ENCODE measurements around the gene ZNF80.
"Not testable (repeated sequence)": the region's sequence is repeated elsewhere in the genome, so short reads cannot be mapped to it uniquely, and the experiment has no call there.

ZNF80 gene

GRCh38 chr3:114252954-114253353 lies 15.6 kb upstream of the ZNF80 start:
- no peaks in the 10 kb centered on the region for H3K27me3 ChIP-seq (ENCODE audit: control insufficient read depth in 1 of 2, insufficient read depth in 2 of 2, low read length in 2 of 2)
- no peak overlapping the region for H3K4me3 ChIP-seq (ENCODE audit: low read length in 2 of 2)
- H3K36me3 ChIP-seq (ENCODE audit: control insufficient read depth in 2 of 2, insufficient read depth in 2 of 2, low read length in 2 of 2): no peaks in the 10 kb centered on the region
- H3K27ac ChIP-seq (ENCODE audit: low read length): no peak overlapping the region
- no peaks in the 10 kb centered on the region for H3K4me1 ChIP-seq (ENCODE audit: control insufficient read depth, insufficient read depth, low read length)
- H3K9ac ChIP-seq (ENCODE audit: low read length in 2 of 2): no peak overlapping the region
- no peaks in the 10 kb centered on the region for H3K9me3 ChIP-seq (ENCODE audit: control insufficient read depth in 2 of 2, low read length in 2 of 2)

DNA sequence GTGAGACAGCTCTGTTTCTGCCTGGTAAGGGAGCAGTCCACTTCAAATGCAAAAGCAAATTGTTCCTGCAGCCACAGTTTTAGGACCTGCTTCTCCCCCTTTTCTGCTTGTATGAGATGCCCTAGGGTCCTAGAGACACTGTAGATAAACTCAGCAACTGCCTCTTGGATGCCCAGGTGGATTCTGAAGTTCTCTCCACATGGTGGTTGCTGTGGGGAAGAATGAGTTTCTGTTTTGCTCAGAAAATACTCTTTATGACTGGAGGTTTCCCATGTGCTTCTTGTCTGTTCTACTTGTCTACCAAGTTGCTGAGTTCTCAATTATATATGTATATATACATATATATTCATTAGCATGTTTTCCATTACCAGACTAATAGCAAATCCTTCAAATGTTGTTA lies 5.6 kb upstream of the ZNF80 start:
- Histone ChIP-seq H3K4me3 (ENCODE audit: low read length in 2 of 2) (no peak overlapping the region), H3K36me3 (ENCODE audit: control insufficient read depth in 2 of 2, insufficient read depth in 2 of 2, low read length in 2 of 2) (no peaks in the 10 kb centered on the region), H3K27me3 (ENCODE audit: control insufficient read depth in 1 of 2, insufficient read depth in 2 of 2, low read length in 2 of 2) (no peaks in the 10 kb centered on the region), H3K9me3 (ENCODE audit: control insufficient read depth in 2 of 2, low read length in 2 of 2) (peaks cover 4 to 8% of the 10 kb centered on the region in 2 donors), H3K4me1 (ENCODE audit: control insufficient read depth, insufficient read depth, low read length) (no peaks in the 10 kb centered on the region), H3K27ac (ENCODE audit: low read length) (no peak overlapping the region), H3K9ac (ENCODE audit: low read length in 2 of 2) (no peak overlapping the region)

DNA sequence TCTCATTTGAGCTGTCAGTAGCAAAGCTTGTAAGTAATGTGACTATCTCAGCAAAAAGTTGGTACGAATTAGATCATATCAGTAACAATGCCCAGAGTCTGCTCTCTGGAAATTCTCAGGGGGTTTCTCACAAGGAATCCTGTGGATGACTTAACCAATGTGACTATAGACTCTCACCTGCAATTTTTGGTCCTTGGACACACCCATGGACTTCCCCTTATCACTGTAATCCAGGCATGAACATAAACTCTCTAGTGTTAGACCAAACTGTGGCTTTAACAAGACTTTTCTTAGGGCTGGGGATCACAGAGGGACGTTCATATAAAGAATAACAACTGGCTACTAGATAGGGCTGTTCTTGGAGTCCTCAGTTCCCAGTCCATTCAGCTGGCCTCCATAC lies 3.9 kb upstream of the ZNF80 start:
- Histone ChIP-seq H3K4me1 (ENCODE audit: control insufficient read depth, insufficient read depth, low read length) (no peaks in the 10 kb centered on the region), H3K27me3 (ENCODE audit: control insufficient read depth in 1 of 2, insufficient read depth in 2 of 2, low read length in 2 of 2) (no peaks in the 10 kb centered on the region), H3K27ac (ENCODE audit: low read length) (no peak overlapping the region), H3K9ac (ENCODE audit: low read length in 2 of 2) (no peak overlapping the region), H3K9me3 (ENCODE audit: control insufficient read depth in 2 of 2, low read length in 2 of 2) (peaks cover 4 to 8% of the 10 kb centered on the region in 2 donors), H3K36me3 (ENCODE audit: control insufficient read depth in 2 of 2, insufficient read depth in 2 of 2, low read length in 2 of 2) (no peaks in the 10 kb centered on the region), H3K4me3 (ENCODE audit: low read length in 2 of 2) (no peak overlapping the region)

DNA sequence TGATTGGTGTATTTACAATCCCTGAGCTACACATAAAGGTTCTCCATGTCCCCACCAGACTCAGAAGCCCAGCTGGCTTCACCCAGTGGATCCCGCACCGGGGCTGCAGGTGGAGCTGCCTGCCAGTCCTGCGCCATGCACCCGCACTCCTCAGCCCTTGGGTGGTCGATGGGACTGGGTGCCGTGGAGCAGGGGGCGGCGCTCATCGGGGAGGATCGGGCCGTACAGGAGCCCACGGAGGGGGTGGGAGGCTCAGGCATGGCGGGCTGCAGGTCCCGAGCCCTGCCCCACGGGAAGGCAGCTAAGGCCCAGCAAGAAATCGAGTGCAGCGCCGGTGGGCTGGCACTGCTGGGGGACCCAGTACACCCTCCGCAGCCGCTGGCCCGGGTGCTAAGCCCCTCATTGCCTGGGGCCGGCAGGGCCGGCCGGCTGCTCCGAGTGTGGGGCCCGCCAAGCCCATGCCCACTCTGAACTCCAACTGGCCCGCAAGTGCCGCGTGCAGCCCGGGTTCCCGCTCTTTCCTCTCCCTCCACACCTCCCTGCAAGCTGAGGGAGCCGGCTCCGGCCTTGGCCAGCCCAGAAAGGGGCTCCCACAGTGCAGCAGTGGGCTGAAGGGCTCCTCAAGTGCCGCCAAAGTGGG lies 888 bp upstream of the ZNF80 start:
- H3K27ac ChIP-seq (ENCODE audit: low read length); H3K9me3 ChIP-seq (ENCODE audit: control insufficient read depth in 2 of 2, low read length in 2 of 2); H3K9ac ChIP-seq (ENCODE audit: low read length in 2 of 2); H3K4me3 ChIP-seq (ENCODE audit: low read length in 2 of 2); H3K4me1 ChIP-seq (ENCODE audit: control insufficient read depth, insufficient read depth, low read length); H3K36me3 ChIP-seq (ENCODE audit: control insufficient read depth in 2 of 2, insufficient read depth in 2 of 2, low read length in 2 of 2); H3K27me3 ChIP-seq (ENCODE audit: control insufficient read depth in 1 of 2, insufficient read depth in 2 of 2, low read length in 2 of 2): not testable (repeated sequence)

DNA sequence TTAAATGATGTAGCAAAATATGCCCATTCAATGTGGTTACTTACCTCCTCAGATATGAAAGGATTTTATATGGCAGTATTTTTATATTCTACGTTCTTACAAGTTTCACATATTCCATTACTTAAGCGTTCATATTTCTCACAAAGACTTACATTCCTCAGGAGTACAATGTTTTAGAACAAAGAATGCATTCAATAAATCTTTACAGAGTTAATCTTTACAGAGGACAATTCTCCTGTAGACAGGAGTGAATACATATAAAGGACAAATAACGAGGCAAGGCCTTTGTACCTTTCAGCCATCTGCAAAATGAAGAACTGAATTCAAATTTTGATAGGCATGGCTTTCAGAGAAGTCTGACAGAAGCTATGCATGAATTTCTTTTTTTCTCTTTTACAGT lies 1.9 kb downstream of the ZNF80 start:
- no peaks in the 10 kb centered on the region for H3K27me3 ChIP-seq (ENCODE audit: control insufficient read depth in 1 of 2, insufficient read depth in 2 of 2, low read length in 2 of 2)
- no peaks in the 10 kb centered on the region for H3K9me3 ChIP-seq (ENCODE audit: control insufficient read depth in 2 of 2, low read length in 2 of 2)
- no peaks in the 10 kb centered on the region for H3K4me1 ChIP-seq (ENCODE audit: control insufficient read depth, insufficient read depth, low read length)
- no peak overlapping the region for H3K4me3 ChIP-seq (ENCODE audit: low read length in 2 of 2)
- no peaks in the 10 kb centered on the region for H3K36me3 ChIP-seq (ENCODE audit: control insufficient read depth in 2 of 2, insufficient read depth in 2 of 2, low read length in 2 of 2)
- no peak overlapping the region for H3K27ac ChIP-seq (ENCODE audit: low read length)
- H3K9ac ChIP-seq (ENCODE audit: low read length in 2 of 2): no peak overlapping the region

DNA sequence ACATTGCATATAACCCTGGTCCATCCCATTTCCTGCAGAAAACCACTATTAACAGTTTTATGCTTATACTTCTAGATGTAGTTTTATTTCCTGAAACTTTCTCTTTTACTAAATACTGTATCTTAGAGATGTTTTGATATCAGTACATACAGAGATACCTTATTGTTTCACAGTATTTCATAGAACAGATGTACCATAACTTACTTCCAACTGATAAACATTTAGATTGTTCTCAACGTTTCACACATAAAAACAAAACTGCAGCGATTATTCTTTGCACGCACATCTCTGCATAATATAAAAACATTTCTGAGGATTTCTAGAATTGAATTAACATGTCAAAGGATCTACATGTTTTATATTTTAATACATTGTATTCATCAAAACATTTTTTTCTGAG lies 2.6 kb downstream of the ZNF80 start:
- Histone ChIP-seq H3K4me1 (ENCODE audit: control insufficient read depth, insufficient read depth, low read length) (no peaks in the 10 kb centered on the region), H3K27me3 (ENCODE audit: control insufficient read depth in 1 of 2, insufficient read depth in 2 of 2, low read length in 2 of 2) (no peaks in the 10 kb centered on the region), H3K27ac (ENCODE audit: low read length) (no peak overlapping the region), H3K9ac (ENCODE audit: low read length in 2 of 2) (no peak overlapping the region), H3K36me3 (ENCODE audit: control insufficient read depth in 2 of 2, insufficient read depth in 2 of 2, low read length in 2 of 2) (no peaks in the 10 kb centered on the region), H3K4me3 (ENCODE audit: low read length in 2 of 2) (no peak overlapping the region), H3K9me3 (ENCODE audit: control insufficient read depth in 2 of 2, low read length in 2 of 2) (no peaks in the 10 kb centered on the region)

- no peaks in the 10 kb centered on the region for H3K9me3 ChIP-seq (ENCODE audit: control insufficient read depth in 2 of 2, low read length in 2 of 2)
- no peak overlapping the region for H3K4me3 ChIP-seq (ENCODE audit: low read length in 2 of 2)
- H3K36me3 ChIP-seq (ENCODE audit: control insufficient read depth in 2 of 2, insufficient read depth in 2 of 2, low read length in 2 of 2): no peaks in the 10 kb centered on the region
- no peak overlapping the region for H3K27ac ChIP-seq (ENCODE audit: low read length)
- no peak overlapping the region for H3K9ac ChIP-seq (ENCODE audit: low read length in 2 of 2)
- no peaks in the 10 kb centered on the region for H3K27me3 ChIP-seq (ENCODE audit: control insufficient read depth in 1 of 2, insufficient read depth in 2 of 2, low read length in 2 of 2)
- H3K4me1 ChIP-seq (ENCODE audit: control insufficient read depth, insufficient read depth, low read length): no peaks in the 10 kb centered on the region
Observed at GRCh38 chr3:114231616-114232015, 5.8 kb downstream of the ZNF80 start.

DNA sequence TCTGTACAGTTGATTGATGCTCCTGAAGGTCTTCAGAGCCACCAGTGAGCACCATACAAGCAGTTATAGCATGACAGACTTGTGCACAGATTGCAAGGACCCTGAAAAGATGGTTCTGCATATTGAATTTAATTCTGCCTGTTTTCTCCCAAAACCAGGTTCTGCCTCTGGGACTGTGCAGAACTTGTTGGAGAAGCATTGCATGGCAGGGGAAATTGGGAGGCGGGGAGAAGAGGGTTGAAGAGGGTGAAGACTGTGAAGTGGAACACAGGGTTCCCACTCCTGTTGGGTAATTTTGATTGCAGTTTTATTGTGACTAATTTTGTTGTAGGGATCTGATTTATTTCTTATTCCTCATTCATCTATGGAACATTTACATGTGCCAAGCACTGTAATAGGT lies 10.3 kb downstream of the ZNF80 start:
- Histone ChIP-seq H3K36me3 (ENCODE audit: control insufficient read depth in 2 of 2, insufficient read depth in 2 of 2, low read length in 2 of 2) (no peaks in the 10 kb centered on the region), H3K9me3 (ENCODE audit: control insufficient read depth in 2 of 2, low read length in 2 of 2) (peaks cover 4 to 11% of the 10 kb centered on the region in 2 donors), H3K4me1 (ENCODE audit: control insufficient read depth, insufficient read depth, low read length) (no peaks in the 10 kb centered on the region), H3K27me3 (ENCODE audit: control insufficient read depth in 1 of 2, insufficient read depth in 2 of 2, low read length in 2 of 2) (no peaks in the 10 kb centered on the region), H3K4me3 (ENCODE audit: low read length in 2 of 2) (no peak overlapping the region), H3K9ac (ENCODE audit: low read length in 2 of 2) (no peak overlapping the region), H3K27ac (ENCODE audit: low read length) (no peak overlapping the region)

- Histone ChIP-seq H3K9me3 (ENCODE audit: control insufficient read depth in 2 of 2, low read length in 2 of 2) (peaks cover 4 to 11% of the 10 kb centered on the region in 2 donors), H3K9ac (ENCODE audit: low read length in 2 of 2) (no peak overlapping the region), H3K4me1 (ENCODE audit: control insufficient read depth, insufficient read depth, low read length) (no peaks in the 10 kb centered on the region), H3K36me3 (ENCODE audit: control insufficient read depth in 2 of 2, insufficient read depth in 2 of 2, low read length in 2 of 2) (no peaks in the 10 kb centered on the region), H3K4me3 (ENCODE audit: low read length in 2 of 2) (no peak overlapping the region), H3K27ac (ENCODE audit: low read length) (no peak overlapping the region), H3K27me3 (ENCODE audit: control insufficient read depth in 1 of 2, insufficient read depth in 2 of 2, low read length in 2 of 2) (no peaks in the 10 kb centered on the region)
Observed at GRCh38 chr3:114226313-114226712, 11.1 kb downstream of the ZNF80 start.

DNA sequence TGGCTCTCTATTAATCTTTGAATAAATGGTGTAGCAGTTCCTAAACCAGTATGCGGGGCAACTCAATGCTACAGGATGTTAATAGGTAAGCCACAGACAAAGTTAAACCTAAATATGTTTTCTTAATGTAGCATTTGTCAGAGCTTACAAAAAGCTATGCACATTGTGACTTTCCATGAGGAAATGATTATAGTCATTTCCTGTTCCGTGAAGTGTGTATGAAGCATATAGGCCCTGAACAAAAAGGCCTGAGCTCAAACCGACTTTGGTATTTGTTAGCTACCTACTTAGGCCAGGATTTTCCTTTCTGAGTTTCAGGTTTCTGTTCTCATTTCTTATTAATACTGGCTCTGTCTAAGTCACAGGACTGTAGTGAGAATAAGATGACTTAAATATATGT lies 14.2 kb downstream of the ZNF80 start:
- Histone ChIP-seq H3K27ac (ENCODE audit: low read length) (no peak overlapping the region), H3K4me3 (ENCODE audit: low read length in 2 of 2) (no peak overlapping the region), H3K4me1 (ENCODE audit: control insufficient read depth, insufficient read depth, low read length) (no peaks in the 10 kb centered on the region), H3K9me3 (ENCODE audit: control insufficient read depth in 2 of 2, low read length in 2 of 2) (peaks cover 4 to 11% of the 10 kb centered on the region in 2 donors), H3K36me3 (ENCODE audit: control insufficient read depth in 2 of 2, insufficient read depth in 2 of 2, low read length in 2 of 2) (no peaks in the 10 kb centered on the region), H3K27me3 (ENCODE audit: control insufficient read depth in 1 of 2, insufficient read depth in 2 of 2, low read length in 2 of 2) (no peaks in the 10 kb centered on the region), H3K9ac (ENCODE audit: low read length in 2 of 2) (no peak overlapping the region)

DNA sequence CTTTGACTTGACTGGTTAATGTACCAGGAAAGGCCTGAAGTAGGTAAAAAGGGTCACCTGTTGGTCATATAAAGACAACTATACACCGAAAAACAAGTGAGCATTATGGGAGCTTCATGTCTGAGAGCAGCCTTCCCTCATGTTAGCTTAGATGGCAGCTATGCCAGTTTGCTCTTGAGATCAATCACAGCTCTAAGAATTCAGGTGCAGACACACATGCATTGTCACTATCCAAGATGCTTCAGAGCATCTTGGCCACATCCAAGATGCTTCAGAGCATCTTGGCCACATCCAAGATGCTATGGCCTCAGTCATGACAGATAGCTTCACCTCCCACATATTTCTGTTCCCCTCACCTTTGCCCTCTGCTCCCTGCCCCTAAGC lies 15.5 kb downstream of the ZNF80 start:
- Histone ChIP-seq H3K4me3 (ENCODE audit: low read length in 2 of 2) (no peak overlapping the region), H3K36me3 (ENCODE audit: control insufficient read depth in 2 of 2, insufficient read depth in 2 of 2, low read length in 2 of 2) (no peaks in the 10 kb centered on the region), H3K4me1 (ENCODE audit: control insufficient read depth, insufficient read depth, low read length) (no peaks in the 10 kb centered on the region), H3K27ac (ENCODE audit: low read length) (no peak overlapping the region), H3K27me3 (ENCODE audit: control insufficient read depth in 1 of 2, insufficient read depth in 2 of 2, low read length in 2 of 2) (no peaks in the 10 kb centered on the region), H3K9me3 (ENCODE audit: control insufficient read depth in 2 of 2, low read length in 2 of 2) (peaks cover 4 to 11% of the 10 kb centered on the region in 2 donors), H3K9ac (ENCODE audit: low read length in 2 of 2) (no peak overlapping the region)
